OCI-LY1 (cell line): ENCODE results near the gene RAET1E.

Experiments
- H2AFZ ChIP-seq: fragments of 200-600 bp; sonication (generic), shearing (Covaris generic); 2 replicates; pipeline ENCODE4 v1.6.0; 2014; ENCODE audit warnings: antibody characterized with exemption, mild to moderate bottlenecking, low read length
- H3F3A ChIP-seq: fragments of 200-600 bp; sonication (generic), shearing (Covaris generic); 2 replicates; pipeline ENCODE4 v1.6.0; 2014; ENCODE audit warnings: mild to moderate bottlenecking, antibody characterized with exemption, low read length, moderate library complexity; ENCODE audit not compliant: insufficient read depth
- H3K27ac ChIP-seq: fragments of 200-600 bp; sonication (generic); 2 replicates; pipeline ENCODE4 v1.5.1; 2014; ENCODE audit warnings: low read length, mixed run types, mild to moderate bottlenecking, low read depth; ENCODE audit not compliant: poor library complexity, severe bottlenecking
- H3K27me3 ChIP-seq: fragments of 200-600 bp; sonication (generic); 2 replicates; pipeline ENCODE4 v1.6.0; 2014; ENCODE audit warnings: antibody characterized with exemption, mild to moderate bottlenecking, low read length, moderate library complexity; ENCODE audit not compliant: insufficient read depth
- H3K36me3 ChIP-seq: fragments of 200-600 bp; sonication (generic); 2 replicates; pipeline ENCODE4 v1.6.1; 2014; ENCODE audit warnings: mild to moderate bottlenecking, antibody characterized with exemption, low read length, moderate library complexity, mixed read lengths; ENCODE audit not compliant: insufficient read depth
- H3K4me1 ChIP-seq: fragments of 200-600 bp; sonication (generic); 2 replicates; pipeline ENCODE4 v1.5.1; 2014; ENCODE audit warnings: mild to moderate bottlenecking, low read length, moderate library complexity; ENCODE audit not compliant: insufficient read depth, severe bottlenecking
- H3K4me2 ChIP-seq: fragments of 200-600 bp; sonication (generic), shearing (Covaris generic); 2 replicates; pipeline ENCODE4 v1.6.1; 2014; ENCODE audit warnings: low read length
- H3K4me3 ChIP-seq: fragments of 200-600 bp; sonication (generic); 2 replicates; pipeline ENCODE4 v1.5.1; 2014; ENCODE audit warnings: low read length, low read depth, mild to moderate bottlenecking, mixed read lengths; ENCODE audit not compliant: poor library complexity, severe bottlenecking
- H3K79me2 ChIP-seq: fragments of 200-600 bp; shearing (Covaris generic); 2 replicates; pipeline ENCODE4 v1.6.1; 2016; ENCODE audit warnings: mixed run types, low read length, mixed read lengths; ENCODE audit not compliant: insufficient read depth
- H3K9ac ChIP-seq: fragments of 200-600 bp; sonication (generic), shearing (Covaris generic); 2 replicates; pipeline ENCODE4 v1.6.1; 2014; ENCODE audit warnings: mild to moderate bottlenecking, low read length, mixed read lengths
- H3K9me2 ChIP-seq: fragments of 200-600 bp; sonication (generic), shearing (Covaris generic); 2 replicates; pipeline ENCODE4 v1.6.1; 2014; ENCODE audit warnings: low read depth, mild to moderate bottlenecking, low read length, mixed read lengths
- H3K9me3 ChIP-seq: fragments of 200-600 bp; shearing (Covaris generic); 2 replicates; pipeline ENCODE4 v1.6.1; 2014; ENCODE audit warnings: low read length, mixed read lengths
- H4K20me1 ChIP-seq: fragments of 200-600 bp; sonication (generic), shearing (Covaris generic); 2 replicates; pipeline ENCODE4 v1.6.0; 2016; ENCODE audit warnings: mild to moderate bottlenecking, low read length; ENCODE audit not compliant: insufficient read depth
- CTCF ChIP-seq: fragments of 200-600 bp; sonication (generic), shearing (Covaris generic); IDR thresholded peaks from 2 replicates; pipeline ENCODE4 v1.5.1; 2017; ENCODE audit warnings: mild to moderate bottlenecking, antibody characterized with exemption, low read length, moderate library complexity, mixed read lengths
- EZH2 ChIP-seq: fragments of 200-600 bp; sonication (generic), shearing (Covaris generic); IDR thresholded peaks from 2 replicates; pipeline ENCODE4 v1.8.0; 2017; ENCODE audit warnings: borderline replicate concordance, mixed run types, mild to moderate bottlenecking, antibody characterized with exemption, low read length, moderate library complexity, mixed read lengths

RAET1E gene

GRCh38 chr6:149881860-149882259 lies 16.1 kb downstream of the RAET1E start:
- Histone ChIP-seq H3K9me3 (no peaks in the 10 kb centered on the region), H3K36me3 (no peaks in the 10 kb centered on the region), H2AFZ (no peak overlapping the region), H3K4me1 (no peaks in the 10 kb centered on the region), H3K9me2 (no peaks in the 10 kb centered on the region), H3K27me3 (peaks cover 4% of the 10 kb centered on the region; the same call in 1 of the 2 replicates), H3K27ac (no peak overlapping the region), H3K9ac (no peak overlapping the region), H3F3A (no peaks in the 10 kb centered on the region), H3K4me3 (no peak overlapping the region), H3K4me2 (no peak overlapping the region), H4K20me1 (no peaks in the 10 kb centered on the region), H3K79me2 (no peaks in the 10 kb centered on the region)
- TF ChIP-seq CTCF = no peak
- no peak for TF ChIP-seq EZH2

- Histone ChIP-seq H3K9me3 (no peaks in the 10 kb centered on the region), H3F3A (no peaks in the 10 kb centered on the region), H3K36me3 (no peaks in the 10 kb centered on the region), H3K4me1 (no peaks in the 10 kb centered on the region), H3K9me2 (no peaks in the 10 kb centered on the region), H3K27ac (no peak overlapping the region), H3K9ac (no peak overlapping the region), H2AFZ (no peak overlapping the region), H3K27me3 (peaks cover 4% of the 10 kb centered on the region; the same call in 1 of the 2 replicates), H3K4me2 (no peak overlapping the region), H4K20me1 (no peaks in the 10 kb centered on the region), H3K79me2 (no peaks in the 10 kb centered on the region), H3K4me3 (no peak overlapping the region)
- TF ChIP-seq EZH2 = no peak
- TF ChIP-seq CTCF = no peak
These were observed 16.7 kb downstream of the RAET1E start for GRCh38 chr6:149881066-149881766.

- no peaks in the 10 kb centered on the region for H3K4me1 ChIP-seq
- no peaks in the 10 kb centered on the region for H3K9me3 ChIP-seq
- H3K4me3 ChIP-seq = no peak overlapping the region
- no peak for TF ChIP-seq CTCF
- no peak for TF ChIP-seq EZH2
- no peak overlapping the region for H3K9ac ChIP-seq
- H4K20me1 ChIP-seq = no peaks in the 10 kb centered on the region
- H2AFZ ChIP-seq = no peak overlapping the region
- no peaks in the 10 kb centered on the region for H3F3A ChIP-seq
- no peaks in the 10 kb centered on the region for H3K79me2 ChIP-seq
- no peak overlapping the region for H3K27ac ChIP-seq
- no peaks in the 10 kb centered on the region for H3K36me3 ChIP-seq
- no peaks in the 10 kb centered on the region; the same call in 1 of the 2 replicates for H3K27me3 ChIP-seq
- H3K9me2 ChIP-seq = no peaks in the 10 kb centered on the region
- H3K4me2 ChIP-seq = no peak overlapping the region
These were observed 20.3 kb downstream of the RAET1E start for GRCh38 chr6:149877659-149878058.
